Measurements from ENCODE around the gene DNAI4.

- TF ChIP-seq CTCF (IDR thresholded peaks at IDR 0.05) (no peak), POLR2A (IDR thresholded peaks at IDR 0.05) (no peak)
These were observed 115.4 kb downstream of the DNAI4 start for GRCh38 chr1:66809245-66809644.

Data from body of pancreas (tissue), 4 donors.